ENCODE results near the gene GATAD2A.

Gene GATAD2A

DNA sequence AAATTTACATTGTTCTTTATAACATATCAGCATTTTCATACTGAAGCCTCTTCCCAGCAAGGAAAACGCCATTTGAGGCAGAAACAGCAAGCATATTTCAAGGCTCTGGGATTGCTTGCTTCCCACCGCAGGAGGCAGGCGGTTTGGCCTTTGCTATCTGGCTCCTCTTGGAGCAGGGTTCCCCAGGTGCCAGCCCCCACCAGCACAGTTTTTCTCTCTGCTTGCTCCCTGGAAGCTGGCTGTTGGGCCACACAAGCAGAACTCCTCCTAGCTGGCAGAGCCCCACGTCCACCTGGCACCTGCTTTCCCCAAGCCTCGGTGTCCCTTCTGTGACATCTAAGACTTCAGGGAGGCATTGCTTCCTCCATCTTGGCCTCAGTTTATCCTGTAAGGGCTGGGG lies 16.7 kb downstream of the GATAD2A start:
- no peak for DNase-seq

DNA sequence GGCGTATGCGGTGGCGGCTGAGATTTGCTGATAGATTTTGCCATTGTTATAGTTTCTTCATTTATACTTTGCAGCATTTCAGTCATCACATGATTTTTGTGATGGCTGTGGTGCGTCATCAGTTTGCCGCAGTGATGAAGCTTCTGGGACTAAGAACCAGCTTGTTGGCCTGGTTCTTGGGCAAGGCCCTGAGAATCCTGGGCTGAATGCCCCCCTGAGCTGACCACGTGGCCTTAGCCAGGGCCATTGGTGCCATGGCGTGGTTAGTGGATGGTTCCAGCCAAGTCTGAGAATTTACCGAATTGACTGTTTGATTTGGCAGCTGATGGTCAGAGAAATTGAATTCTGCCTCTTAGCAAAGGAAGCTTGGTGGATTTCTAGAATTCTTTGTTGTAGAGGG lies 17.8 kb downstream of the GATAD2A start:
- no peak for DNase-seq

DNA sequence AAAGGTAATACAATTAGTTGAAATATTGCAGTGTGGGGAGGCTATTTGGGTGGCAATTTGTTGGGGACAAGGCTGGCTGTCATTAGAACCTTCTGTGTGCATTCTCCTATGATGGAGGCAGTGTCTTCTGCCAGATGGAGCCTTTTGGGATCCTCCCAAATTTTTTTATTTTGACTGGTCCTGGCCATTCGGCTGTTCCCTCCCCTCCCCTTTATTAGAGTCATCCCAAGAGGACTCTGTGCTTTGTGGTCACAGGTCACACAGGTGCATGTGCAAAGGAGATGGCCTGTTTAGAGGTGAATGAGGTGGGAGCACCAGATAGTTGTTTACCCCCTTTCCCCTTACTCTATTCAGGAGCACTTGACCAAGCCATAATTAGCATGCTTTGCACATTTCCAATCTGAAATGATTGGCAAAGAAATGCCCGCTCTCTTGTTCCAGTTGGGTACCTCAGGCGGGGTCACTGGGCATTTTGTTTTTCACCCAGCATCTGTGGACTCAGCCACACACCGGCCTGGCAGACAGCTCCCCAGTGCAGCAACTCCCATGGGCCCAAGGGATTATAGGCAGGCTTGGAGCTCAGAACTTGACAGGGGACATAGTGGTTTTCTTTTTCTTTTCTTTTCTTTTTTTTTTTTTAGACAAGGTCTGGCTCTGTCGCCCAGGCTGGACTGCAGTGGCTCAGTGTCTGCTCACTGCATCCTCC lies 19.8 kb downstream of the GATAD2A start:
- no peak for DNase-seq

DNA sequence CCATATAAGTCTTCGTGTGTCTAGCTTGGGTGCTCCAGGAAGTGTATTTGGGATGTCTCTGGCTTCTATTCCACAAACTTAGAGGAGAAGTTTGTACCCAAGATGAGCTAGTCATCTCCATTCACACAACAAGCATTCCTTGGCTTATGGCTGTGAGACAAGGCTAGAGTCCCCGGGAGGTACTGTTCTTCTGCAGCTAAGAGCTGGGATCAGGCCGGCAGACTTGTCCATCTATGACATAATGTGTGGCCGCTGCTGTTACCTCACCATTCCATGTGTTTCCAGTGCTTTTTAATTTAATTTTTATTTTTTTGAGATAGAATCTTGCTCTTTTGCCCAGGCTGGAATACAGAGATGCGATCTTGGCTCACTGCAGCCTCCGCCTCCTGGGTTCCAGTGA lies 20.7 kb downstream of the GATAD2A start:
- DNase-seq = no peak

DNA sequence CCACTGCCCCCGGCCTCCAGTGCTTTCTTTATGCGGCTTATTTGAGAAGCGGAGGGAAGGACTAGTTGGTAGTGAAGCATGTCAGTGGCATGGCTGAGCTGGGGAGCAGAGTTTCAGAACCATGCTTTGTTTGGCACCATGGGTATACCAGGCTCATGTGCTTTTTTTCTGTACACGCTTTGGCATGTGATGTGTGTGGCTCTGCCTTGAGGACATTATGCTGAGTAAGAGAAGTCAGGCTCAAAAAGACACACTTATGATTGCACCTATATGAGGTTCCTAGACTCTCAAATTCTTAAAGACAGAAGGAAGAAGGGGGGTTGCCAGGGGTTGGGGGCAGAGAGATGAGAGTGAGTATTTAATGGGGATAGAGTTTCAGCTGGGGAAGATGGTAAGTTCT lies 21.3 kb downstream of the GATAD2A start:
- DNase-seq = no peak

DNA sequence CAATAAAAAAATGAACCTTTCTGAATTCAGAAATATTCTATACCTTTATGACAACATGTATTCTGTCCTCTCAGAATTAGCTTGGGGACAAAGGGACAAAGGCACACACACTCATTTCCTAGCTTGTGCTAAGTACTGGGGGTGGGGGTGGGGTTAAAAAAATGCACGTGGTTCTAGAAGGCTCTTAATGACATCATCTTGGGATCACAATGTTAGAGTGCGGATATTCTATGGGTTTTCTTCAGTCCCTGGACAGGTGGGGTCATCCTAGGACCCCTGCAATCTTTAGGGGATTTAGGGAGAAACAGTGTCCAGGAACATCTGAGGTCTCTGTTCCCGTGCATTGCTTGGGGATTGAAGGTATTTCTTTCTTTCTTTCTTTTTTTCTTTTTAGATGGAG lies 21.8 kb downstream of the GATAD2A start:
- DNase-seq = no peak

DNA sequence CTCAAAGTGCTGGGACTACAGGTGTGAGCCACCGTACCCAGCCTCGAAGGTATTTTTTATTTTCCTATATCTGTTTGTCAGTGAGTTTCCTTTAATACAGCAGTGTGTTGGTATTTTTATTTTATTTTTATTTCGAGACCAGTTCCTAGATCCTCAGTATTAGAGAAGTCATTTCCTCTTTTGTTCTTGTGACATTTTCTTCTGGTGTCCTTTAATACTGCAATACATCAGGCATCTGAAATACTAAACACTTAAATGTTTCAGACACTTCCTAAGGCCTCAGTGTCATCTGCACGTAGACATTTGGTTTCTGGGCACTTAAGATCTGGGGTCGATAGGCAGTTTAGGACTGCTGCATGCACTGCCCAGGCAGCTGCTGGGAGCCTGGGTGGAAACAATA lies 22.5 kb downstream of the GATAD2A start:
- DNase-seq = no peak

DNA sequence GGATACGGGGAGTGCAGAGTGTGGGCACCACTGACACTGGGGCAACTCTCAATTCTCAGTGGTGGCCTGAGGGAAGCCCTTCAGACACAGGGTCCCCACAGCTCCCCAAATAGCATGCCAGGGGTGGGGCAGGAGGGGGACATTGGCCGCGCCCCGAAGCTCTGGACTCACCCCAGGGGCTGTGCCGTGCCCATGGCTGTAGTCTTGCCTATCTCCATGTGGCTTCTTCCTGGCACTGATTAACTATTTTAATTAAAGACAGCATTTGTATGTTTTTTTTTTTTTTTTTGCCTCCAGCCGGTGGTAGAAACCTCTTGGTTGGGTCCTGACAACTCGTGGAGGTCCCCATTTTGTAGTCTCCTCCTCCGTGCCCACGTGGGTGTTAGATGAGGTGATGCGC lies 23.3 kb downstream of the GATAD2A start:
- DNase-seq = no peak

DNA sequence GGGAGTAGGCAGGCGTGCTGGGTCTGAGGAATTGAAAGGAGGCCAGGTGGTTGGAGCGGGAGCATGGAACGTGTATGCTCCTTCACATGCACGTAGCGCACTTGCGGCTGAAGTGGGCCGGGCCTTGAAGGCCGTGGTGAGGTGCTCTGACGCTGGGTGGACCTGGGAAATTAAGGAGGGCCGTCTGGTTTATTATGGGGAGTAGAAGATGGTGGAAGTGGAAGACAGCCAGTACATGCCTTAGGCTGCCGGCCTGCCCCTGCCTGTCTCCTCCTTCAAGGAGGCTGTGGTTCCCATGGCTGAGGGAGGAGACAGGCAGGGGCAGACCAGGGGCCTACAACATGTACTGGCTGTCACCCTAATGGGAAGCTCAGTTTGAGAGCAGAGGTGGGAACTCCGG lies 23.9 kb downstream of the GATAD2A start:
- DNase-seq = no peak

DNA sequence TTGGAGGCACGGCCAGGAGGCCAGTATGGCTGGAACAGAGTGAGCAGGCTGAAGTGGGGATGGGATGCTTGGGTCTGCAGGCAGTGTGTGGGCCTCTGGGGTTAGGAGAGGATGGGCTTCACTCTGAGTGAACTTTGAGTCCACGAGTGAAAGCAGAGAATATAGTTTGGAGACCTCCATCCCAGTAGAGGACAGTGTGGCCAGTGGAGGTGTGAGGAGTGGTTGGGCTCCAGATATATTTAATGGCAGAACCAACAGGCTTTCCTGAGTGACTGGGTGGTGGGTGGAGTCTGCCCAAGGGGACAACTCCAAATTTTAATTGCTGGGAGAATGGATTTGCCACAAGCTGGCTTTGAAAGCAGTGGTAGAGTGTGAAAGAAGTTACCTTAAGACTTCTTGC lies 27.3 kb downstream of the GATAD2A start:
- DNase-seq = no peak

DNA sequence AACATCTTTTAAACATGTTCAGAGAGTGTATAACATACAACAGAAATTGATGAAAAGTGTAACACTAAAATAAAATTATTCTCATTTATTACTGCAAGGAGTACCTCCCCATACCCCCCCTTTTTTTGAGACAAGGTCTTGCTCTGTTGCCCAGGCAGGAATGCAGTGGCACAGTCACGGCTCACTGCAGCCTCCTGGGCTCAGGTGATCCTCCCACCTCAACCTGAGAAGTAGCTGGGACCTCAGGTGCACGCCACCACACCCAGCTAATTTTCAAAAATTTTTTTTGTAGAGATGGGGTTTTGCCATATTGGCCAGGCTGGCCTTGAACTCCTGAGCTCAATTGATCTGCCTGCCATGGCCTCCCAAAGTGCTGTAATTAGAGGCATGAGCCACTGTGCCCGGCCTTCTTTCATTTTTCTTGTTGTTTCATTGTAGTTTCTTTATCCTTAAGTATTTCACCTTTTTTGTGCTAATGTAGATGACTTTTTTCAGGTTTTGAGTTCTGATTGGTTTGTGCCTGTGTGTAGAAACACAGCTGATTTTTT lies 28.3 kb downstream of the GATAD2A start:
- DNase-seq = no peak

DNA sequence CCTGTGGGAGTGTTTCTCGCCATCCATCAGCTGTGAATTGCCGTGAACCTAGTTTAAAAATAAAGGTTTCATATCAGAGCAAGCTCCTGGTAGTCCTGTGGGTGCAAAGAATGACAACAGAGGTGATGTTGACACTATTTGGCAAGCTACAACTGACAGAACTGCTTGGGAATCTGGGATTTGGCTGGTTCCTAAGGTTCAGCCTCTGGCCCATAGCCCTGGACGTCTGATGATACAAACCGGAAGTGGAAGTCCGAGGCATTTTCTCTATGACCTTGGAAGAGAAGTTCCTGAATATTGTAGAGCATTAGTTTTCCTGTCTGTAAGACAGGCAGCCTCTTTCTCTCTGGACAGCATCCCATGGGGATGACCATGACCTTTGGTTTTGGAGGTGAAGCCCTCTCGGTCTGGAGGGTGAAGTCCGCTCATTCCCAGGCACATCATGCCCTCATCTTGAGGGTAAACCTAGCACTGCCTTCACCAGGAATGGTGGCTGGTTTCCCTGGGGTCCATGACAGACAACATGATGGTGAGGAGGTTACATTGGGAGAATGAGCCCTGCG lies 29.1 kb downstream of the GATAD2A start:
- no peak for DNase-seq

DNA sequence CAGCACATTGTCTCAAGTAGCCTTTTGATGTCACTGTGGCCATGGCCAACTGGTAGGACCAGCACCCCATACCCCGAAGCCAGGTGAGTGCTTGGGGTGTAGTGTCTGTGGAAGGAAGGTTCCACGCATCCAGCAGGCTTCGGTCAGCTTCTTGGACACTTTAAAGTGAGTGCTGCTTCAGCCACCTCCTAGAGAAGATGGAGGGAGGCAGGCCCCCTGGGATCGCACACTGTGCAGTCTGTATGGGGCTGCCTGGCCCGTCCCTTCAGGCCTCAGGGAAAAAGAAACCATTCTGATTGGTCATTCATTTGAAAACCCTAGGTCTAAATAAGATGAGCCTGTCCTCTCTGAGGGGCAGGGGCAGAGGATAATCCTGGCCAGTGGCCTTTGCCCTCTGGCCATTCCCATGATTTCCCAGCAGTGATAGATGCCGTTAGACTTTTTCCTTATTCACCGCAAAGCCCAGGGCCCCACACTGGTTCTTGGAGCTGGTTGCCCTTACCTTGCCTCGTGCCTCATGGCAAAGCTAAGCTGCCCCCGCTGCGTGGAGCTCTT lies 30.7 kb downstream of the GATAD2A start:
- DNase-seq = no peak

DNA sequence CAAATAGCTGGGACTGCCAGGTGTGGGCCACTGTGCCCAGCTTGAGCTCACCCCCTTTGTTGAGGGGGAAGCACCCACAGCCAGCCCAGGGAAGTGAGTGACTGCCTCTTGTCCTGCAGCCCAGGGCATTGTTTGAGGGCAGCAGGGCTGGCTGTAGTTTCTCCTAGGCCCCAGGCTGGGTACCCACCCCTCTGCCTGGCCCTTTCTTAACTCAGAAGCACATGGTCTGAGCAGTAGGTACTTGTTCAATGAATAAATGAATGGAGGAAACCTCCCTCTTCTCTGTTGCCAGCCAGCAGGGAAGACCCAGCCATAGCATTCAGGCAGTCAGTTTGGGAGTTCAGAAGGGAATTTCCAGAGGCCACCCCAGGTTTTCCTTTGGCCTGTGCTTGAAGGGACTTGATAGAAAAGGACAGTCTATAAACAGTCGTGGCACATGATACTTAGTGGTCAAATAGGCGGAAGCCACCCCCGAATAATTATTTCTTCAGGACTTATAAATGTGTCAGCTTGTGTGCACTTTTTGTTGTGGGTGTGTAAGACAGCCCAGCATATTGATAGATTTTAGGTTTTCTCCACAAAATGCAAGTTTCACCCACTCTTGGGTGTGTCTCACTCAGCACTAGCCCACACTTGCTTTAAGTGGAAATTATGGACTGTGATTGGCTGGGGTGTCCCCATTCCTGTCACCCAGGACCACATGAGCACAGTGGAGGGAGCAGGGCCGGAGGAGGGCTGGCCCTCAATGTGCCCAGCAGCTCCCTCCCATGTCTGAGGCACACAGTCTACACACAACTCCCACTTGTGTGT lies 33.1 kb downstream of the GATAD2A start:
- no peak for DNase-seq

DNA sequence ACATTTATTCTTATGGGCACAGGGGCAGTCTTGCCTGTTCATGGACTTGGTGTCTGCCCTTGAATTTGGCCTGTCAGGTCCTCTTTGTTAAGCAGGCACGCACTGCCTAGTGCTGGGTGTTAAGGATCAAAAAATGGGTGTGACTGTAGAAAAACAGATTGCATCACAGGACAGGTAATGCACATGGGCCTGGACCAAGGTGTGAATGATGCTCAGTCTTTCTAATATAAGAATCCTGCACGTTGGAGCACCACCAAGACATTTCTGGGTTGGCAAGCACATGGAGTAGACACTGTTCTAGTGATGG lies 33.7 kb downstream of the GATAD2A start:
- DNase-seq = no peak

DNA sequence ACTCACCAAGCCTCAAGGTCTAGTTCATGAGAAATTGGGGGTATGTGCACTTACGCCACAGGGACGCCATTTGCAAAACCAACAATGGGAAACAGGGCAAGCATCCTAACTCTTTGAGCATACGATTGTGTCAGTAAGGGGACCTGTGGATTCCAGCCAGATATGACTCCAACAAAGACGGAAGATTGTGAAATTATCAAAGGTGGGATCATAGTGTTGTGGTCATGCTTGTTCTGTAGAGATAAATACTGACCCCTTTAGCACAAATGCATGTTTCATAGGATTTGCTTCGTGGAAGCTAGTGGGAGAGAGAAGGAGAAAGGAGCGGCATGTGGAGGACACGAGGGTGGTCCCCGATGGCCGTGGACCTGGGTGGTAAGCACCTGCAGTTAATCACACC lies 37.8 kb downstream of the GATAD2A start:
- no peak for DNase-seq

DNA sequence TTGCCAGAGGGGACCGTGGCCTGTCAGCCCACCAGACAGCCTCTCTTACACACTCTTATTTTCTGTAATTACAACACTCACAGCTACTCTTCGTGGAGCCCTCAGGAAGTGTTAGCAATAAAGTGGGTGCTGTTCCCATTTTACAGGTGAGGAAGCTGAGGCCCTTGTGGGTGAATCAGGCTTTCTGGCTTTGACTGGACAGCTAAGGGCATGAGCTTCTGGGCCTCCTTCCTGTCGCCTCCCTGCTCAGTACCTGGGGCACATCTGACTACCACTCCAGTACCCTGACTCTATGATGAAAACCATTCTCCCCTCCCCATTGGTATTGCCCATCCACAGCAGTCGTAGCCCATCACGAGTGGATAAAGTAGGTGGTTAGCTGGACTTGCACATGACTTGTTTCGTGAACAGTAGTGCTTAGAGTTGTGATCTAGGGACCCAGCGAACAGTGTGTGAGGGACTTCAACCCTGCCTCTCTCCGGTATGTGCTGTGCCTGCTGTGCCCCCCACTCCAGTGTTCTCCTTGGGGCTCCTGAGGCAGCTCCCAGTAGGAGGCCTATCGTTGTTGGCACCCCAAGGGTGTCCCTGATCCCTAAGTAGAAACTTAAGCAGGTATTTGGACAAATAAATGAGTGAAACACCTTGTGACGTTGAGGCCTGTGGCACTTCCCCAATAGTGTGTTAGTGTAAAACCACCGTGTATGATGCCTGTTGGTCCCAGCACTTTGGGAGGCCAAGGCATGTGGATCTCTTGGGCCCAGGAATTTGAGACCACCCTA lies 38.6 kb downstream of the GATAD2A start:
- DNase-seq = no peak

DNA sequence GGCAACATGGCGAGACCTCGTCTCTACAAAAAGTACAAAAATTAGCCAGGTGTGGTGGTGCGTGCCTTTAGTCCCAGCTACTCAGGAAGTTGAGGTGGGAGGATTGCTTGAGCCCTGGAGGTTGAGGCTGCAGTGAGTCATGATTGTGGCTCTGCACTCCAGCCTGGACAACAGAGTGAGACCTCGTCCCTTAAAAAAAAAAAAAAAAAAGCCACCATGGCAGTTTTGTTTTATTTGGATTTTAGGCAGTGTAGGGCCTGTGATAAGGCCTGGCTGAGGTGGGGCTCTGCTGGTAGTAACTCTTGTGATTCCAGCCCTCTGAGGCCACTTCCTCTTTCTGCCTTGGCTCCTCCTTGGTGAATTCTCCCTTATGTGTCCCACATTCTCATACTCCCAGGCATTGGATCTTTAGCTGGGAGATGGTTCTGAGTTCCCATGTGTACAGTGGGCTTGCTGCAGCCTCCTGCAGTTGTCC lies 39.2 kb downstream of the GATAD2A start:
- no peak for DNase-seq

DNA sequence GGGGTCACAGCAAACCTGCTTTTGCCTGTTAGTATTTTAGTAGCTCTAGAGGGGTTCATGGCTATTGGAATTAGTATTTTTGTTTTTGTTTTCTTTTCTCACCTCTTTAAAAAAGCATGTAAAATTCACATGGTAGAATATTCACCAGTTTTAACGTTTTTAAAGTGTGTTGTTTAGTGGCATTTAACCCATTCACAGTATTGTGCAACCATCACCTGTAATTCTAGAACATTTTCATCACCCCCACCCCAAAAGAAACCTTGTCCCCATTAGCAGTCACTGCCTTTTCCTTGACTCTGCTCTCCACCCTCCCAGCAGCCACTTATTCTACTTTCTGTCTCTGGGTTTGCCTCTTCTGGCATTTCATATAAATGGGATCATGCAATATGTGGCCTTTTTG lies 39.8 kb downstream of the GATAD2A start:
- DNase-seq = no peak

DNA sequence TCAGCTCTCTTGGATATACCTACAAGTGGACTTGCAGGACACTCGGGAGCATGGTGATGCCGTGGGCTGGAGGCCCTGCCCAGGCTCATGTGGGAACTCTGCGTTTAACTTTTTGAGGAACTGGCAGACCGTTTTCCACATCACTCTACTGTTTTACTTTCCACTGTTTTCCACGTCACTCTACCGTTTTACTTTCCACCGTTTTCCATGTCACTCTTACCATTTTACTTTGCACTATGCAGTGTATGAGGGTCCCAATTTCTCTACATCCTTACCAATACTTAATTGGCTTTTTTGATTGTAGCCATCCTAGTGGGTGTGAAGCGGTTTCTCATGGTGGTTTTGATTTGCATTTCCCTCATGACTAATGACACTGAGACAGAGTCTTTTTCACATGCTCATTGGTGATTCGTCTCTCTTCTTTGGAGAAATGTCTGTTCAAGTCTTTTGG lies 40.5 kb downstream of the GATAD2A start:
- DNase-seq = no peak

DNA sequence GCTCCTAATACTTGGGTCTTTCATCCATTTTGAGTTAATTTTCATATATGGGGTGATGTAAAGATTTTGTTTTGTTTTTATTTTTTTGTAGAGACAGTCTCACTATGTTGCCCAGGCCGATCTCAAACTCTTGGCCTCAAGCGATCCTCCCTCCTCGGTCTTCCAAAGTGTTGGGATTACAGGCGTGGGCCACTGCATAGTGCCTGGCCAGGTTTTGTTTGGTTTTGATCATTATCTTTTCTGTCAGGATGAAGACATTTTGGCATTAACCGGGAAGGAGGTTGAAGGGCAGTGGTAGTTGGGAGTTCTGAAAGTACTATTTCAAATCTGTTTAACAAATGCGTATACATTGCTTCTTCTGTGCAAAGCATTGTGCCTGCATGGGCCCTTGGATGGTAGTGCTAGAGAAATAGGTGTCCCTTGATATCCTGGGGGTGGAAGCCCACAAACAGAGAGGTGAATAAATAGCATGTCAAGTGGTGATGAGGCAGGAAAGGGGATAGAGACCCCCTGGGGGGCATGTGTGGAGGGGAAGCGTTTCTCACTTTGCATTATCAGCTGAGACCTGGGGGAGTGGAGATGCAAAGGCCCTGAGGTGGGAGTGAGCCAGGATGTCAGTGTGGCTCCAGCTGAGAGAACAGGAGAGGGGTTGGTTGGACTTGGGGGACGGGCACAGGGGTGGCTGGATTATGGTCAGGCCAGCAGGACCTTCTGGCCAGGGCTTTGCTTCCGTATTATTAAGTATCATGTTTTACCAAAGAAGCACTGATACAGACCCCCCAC lies 41.4 kb downstream of the GATAD2A start:
- DNase-seq = no peak
